Measurements from ENCODE around the gene USH1C.

- TF ChIP-seq, protein P1, sequence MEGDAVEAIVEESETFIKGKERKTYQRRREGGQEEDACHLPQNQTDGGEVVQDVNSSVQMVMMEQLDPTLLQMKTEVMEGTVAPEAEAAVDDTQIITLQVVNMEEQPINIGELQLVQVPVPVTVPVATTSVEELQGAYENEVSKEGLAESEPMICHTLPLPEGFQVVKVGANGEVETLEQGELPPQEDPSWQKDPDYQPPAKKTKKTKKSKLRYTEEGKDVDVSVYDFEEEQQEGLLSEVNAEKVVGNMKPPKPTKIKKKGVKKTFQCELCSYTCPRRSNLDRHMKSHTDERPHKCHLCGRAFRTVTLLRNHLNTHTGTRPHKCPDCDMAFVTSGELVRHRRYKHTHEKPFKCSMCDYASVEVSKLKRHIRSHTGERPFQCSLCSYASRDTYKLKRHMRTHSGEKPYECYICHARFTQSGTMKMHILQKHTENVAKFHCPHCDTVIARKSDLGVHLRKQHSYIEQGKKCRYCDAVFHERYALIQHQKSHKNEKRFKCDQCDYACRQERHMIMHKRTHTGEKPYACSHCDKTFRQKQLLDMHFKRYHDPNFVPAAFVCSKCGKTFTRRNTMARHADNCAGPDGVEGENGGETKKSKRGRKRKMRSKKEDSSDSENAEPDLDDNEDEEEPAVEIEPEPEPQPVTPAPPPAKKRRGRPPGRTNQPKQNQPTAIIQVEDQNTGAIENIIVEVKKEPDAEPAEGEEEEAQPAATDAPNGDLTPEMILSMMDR (IDR thresholded peaks at IDR 0.05): no peak
- no peak for TF ChIP-seq ZFX (IDR thresholded peaks at IDR 0.05; ENCODE audit: borderline replicate concordance)
These were observed 47.1 kb upstream of the USH1C start for GRCh38 chr11:17591293-17591692.
